ENCODE measurements around the gene PDAP1. TPM values are rescaled to one million over a fixed set of nuclear protein-coding genes. Genes with fewer than 3 reads are reported as not detected.

Gene PDAP1
- total RNA-seq, 1 donor from 2014 or later = 91.2 TPM

DNA sequence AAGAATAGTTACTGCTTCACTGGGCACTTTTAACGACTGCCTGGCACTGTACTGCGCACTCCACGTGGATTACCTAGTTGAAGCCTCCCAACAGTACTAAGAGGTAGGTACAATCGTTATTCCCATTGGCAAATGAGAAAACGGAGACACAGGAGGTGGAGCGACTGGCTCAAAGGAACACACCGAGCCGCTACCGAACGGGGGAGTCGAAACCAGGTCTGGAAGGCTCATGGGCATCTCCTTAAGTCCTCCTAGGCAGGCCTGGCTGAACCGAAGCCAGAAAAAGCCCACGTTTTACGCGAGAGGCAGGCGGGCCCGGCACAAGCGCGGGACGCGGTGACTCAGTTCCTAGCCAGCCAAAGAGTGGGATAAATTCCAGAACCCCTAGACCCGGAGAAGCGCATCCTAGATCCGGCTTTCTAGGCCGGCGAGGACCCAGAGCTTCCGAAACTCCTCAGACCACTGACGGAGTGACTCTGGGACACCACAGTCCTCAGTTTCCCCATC lies 472 bp downstream of the PDAP1 start:
- H3K27ac Mint-ChIP-seq (ENCODE audit: unreplicated experiment) = peak overlapping the region; percentile 99
- DNase-seq (ENCODE audit: low spot score) = no peak
- peak overlapping the region; percentile 99 for H3K4me3 Mint-ChIP-seq (ENCODE audit: unreplicated experiment)
- TF ChIP-seq, protein P1, sequence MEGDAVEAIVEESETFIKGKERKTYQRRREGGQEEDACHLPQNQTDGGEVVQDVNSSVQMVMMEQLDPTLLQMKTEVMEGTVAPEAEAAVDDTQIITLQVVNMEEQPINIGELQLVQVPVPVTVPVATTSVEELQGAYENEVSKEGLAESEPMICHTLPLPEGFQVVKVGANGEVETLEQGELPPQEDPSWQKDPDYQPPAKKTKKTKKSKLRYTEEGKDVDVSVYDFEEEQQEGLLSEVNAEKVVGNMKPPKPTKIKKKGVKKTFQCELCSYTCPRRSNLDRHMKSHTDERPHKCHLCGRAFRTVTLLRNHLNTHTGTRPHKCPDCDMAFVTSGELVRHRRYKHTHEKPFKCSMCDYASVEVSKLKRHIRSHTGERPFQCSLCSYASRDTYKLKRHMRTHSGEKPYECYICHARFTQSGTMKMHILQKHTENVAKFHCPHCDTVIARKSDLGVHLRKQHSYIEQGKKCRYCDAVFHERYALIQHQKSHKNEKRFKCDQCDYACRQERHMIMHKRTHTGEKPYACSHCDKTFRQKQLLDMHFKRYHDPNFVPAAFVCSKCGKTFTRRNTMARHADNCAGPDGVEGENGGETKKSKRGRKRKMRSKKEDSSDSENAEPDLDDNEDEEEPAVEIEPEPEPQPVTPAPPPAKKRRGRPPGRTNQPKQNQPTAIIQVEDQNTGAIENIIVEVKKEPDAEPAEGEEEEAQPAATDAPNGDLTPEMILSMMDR (IDR thresholded peaks at IDR 0.05) = no peak
- H3K9me3 Mint-ChIP-seq (ENCODE audit: low read depth) = no peaks in the 10 kb centered on the region
- H3K36me3 Mint-ChIP-seq (ENCODE audit: low read depth) = peaks cover 19% of the 10 kb centered on the region
- no peaks in the 10 kb centered on the region for H3K27me3 Mint-ChIP-seq (ENCODE audit: low read depth)
- peaks cover 41% of the 10 kb centered on the region for H3K4me1 Mint-ChIP-seq (ENCODE audit: low read depth)

DNA sequence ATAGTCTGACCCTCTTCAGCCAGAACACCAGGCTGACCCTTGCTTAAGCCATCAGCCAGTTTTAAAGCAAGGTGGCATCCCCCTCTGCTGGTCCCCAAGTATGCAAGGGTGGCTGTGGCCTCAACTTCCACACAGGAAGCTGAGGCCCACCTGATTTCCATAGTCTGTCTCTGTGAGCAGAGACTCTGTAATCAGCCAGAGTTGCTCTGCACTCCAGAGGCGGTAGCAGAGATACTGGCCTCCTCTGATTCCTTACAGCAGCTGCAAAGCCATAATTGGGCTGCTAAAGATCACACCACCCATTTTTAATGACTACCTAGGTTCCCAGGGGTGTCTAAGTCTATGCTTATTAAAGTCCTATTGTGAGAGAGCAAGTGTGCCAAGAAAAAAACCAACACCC lies 1.8 kb downstream of the PDAP1 start:
- Mint-ChIP-seq H3K27me3 (ENCODE audit: low read depth) (no peaks in the 10 kb centered on the region), H3K36me3 (ENCODE audit: low read depth) (peaks cover 18% of the 10 kb centered on the region), H3K4me1 (ENCODE audit: low read depth) (peaks cover 41% of the 10 kb centered on the region), H3K27ac (ENCODE audit: unreplicated experiment) (peak overlapping the region; percentile 66), H3K9me3 (ENCODE audit: low read depth) (no peaks in the 10 kb centered on the region), H3K4me3 (ENCODE audit: unreplicated experiment) (no peak overlapping the region)
- DNase-seq (ENCODE audit: low spot score) = no peak
- TF ChIP-seq, protein P1 (IDR thresholded peaks at IDR 0.05) = no peak

DNA sequence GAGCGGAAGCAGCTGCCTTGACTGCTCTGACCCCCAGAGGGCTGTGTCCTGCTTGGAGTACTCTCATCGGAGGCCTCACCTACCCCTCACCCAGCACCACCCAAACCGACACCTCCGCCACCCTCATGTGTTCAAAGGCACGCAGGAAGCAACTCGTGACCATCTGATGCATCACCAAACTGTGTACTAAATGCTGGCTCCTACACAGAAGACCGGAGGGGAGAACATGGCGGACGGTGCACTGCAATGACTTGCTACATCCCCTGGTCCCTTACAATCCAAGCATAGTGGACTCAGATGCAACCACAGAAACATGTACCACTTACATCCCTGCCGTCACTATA lies 3.4 kb downstream of the PDAP1 start:
- Mint-ChIP-seq H3K4me1 (ENCODE audit: low read depth) (peaks cover 30% of the 10 kb centered on the region), H3K4me3 (ENCODE audit: unreplicated experiment) (no peak overlapping the region), H3K36me3 (ENCODE audit: low read depth) (peaks cover 16% of the 10 kb centered on the region), H3K27ac (ENCODE audit: unreplicated experiment) (peak overlapping the region; percentile 3), H3K9me3 (ENCODE audit: low read depth) (no peaks in the 10 kb centered on the region), H3K27me3 (ENCODE audit: low read depth) (no peaks in the 10 kb centered on the region)
- no peak for DNase-seq (ENCODE audit: low spot score)
- TF ChIP-seq, protein P1 (IDR thresholded peaks at IDR 0.05) = no peak

DNA sequence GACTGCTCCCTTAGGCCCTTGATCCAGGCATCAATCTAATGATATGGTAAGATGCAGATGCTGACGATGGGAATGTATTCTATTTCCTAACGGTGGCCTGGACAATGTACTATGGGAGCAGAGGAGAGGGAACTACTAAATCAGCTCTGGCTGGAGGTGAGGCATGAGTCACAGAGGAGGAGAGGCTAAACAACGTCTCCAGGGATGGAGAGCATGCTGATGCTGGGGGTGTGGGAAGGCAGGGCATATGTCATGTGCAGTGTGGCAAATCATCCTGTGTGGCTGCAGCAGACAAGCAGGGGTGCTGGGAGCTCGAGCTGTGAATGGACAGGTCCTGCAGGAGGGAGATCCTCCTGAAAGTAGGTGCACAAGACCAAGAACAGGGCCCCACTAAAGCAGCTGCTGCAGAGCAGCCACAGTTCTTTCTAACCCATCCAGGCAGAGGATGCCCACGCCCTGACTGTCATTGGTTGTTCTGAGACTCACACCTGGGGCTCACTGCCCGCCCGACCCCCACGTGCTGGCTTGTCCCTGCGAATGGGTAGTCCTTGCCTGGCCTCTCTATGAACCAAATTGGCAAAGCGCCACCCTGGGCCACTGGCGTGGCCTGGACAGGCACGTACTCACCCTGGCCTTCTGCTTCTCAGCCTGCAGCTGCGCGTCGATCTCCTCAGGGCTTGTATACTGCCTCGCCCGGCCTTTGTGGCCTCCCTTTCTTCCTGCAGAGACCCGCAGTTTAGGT lies 4.0 kb downstream of the PDAP1 start:
- TF ChIP-seq, protein P1 (IDR thresholded peaks at IDR 0.05) = no peak
- H3K27ac Mint-ChIP-seq (ENCODE audit: unreplicated experiment) = peak overlapping the region; percentile 3

DNA sequence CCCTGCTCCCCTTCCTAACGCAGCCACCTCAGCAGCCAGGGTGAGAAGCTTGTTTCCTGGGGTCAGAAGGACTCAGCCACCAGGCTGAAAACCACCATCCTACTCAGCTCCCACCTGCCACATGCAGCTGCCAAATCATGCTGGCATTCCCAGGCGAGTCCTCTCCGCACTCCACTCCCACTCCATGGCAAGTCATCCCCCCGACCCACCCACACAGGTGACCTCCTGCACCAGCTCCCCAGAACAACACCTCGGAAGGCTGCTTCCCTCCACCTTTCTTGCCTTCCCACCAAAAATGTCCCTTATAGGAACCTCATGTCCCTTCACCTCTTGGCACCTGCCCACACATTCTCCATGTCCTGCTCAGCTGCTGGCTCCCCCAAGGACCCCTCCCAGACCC lies 4.6 kb downstream of the PDAP1 start:
- H3K27me3 Mint-ChIP-seq (ENCODE audit: low read depth) = no peaks in the 10 kb centered on the region
- peaks cover 30% of the 10 kb centered on the region for H3K4me1 Mint-ChIP-seq (ENCODE audit: low read depth)
- no peak for DNase-seq (ENCODE audit: low spot score)
- peaks cover 18% of the 10 kb centered on the region for H3K36me3 Mint-ChIP-seq (ENCODE audit: low read depth)
- H3K27ac Mint-ChIP-seq (ENCODE audit: unreplicated experiment) = no peak overlapping the region
- TF ChIP-seq, protein P1 (IDR thresholded peaks at IDR 0.05) = no peak
- H3K4me3 Mint-ChIP-seq (ENCODE audit: unreplicated experiment) = no peak overlapping the region
- no peaks in the 10 kb centered on the region for H3K9me3 Mint-ChIP-seq (ENCODE audit: low read depth)

More for the DNA sequence above, 4.0 kb downstream of the PDAP1 start:
- H3K4me3 Mint-ChIP-seq (ENCODE audit: unreplicated experiment) = no peak overlapping the region
- DNase-seq (ENCODE audit: low spot score) = no peak
- H3K27me3 Mint-ChIP-seq (ENCODE audit: low read depth) = no peaks in the 10 kb centered on the region
- peaks cover 26% of the 10 kb centered on the region for H3K4me1 Mint-ChIP-seq (ENCODE audit: low read depth)
- no peaks in the 10 kb centered on the region for H3K9me3 Mint-ChIP-seq (ENCODE audit: low read depth)
- peaks cover 16% of the 10 kb centered on the region for H3K36me3 Mint-ChIP-seq (ENCODE audit: low read depth)
